HL-60 (cell line): ENCODE data around the gene WWC1.

Experiments
- DNase-seq, 2 experiments: peaks; one replicate each; pipeline ENCODE4 v3.0.0-alpha.2; 2010 to 2020; ENCODE audit warnings: low read depth in 1 of 2, low spot score in 1 of 2
- H3K27ac ChIP-seq: fragments of 250-450 bp; sonication (Bioruptor Pico); replicated peaks from 2 replicates; pipeline ENCODE4 v1.5.1; 2020; ENCODE audit warnings: mild to moderate bottlenecking, moderate library complexity
- H3K27me3 ChIP-seq: fragments of 250-450 bp; sonication (Bioruptor Pico); 2 replicates; pipeline ENCODE4 v1.5.1; 2021; ENCODE audit warnings: mild to moderate bottlenecking, moderate library complexity; ENCODE audit not compliant: insufficient read depth, poor library complexity, severe bottlenecking
- H3K4me3 ChIP-seq: replicated peaks from 2 replicates; pipeline ENCODE4 v1.5.1; 2011; ENCODE audit warnings: mild to moderate bottlenecking, control low read depth, low read length; ENCODE audit not compliant: insufficient read depth
- GABPA ChIP-seq: IDR thresholded peaks from 2 replicates; pipeline ENCODE4 v1.6.1; 2012; ENCODE audit warnings: low read depth
- POLR2AphosphoS5 ChIP-seq: IDR thresholded peaks from 2 replicates; pipeline ENCODE4 v1.6.1; 2012; ENCODE audit warnings: low read depth
- SPI1 ChIP-seq: IDR thresholded peaks from 2 replicates; pipeline ENCODE4 v1.6.1; 2012; ENCODE audit warnings: low read depth, mild to moderate bottlenecking, borderline replicate concordance
- TF ChIP-seq, protein P1 (sequence below): IDR thresholded peaks from 2 replicates; pipeline ENCODE4 v1.6.1; 2012; ENCODE audit warnings: low read depth; ENCODE audit not compliant: insufficient replicate concordance
- TF ChIP-seq, protein P2 (sequence below): IDR thresholded peaks from one replicate; pipeline ENCODE4 v1.5.1; 2011; ENCODE audit warnings: low read length, control low read depth, inconsistent platforms; ENCODE audit not compliant: insufficient read depth

WWC1 gene

DNA sequence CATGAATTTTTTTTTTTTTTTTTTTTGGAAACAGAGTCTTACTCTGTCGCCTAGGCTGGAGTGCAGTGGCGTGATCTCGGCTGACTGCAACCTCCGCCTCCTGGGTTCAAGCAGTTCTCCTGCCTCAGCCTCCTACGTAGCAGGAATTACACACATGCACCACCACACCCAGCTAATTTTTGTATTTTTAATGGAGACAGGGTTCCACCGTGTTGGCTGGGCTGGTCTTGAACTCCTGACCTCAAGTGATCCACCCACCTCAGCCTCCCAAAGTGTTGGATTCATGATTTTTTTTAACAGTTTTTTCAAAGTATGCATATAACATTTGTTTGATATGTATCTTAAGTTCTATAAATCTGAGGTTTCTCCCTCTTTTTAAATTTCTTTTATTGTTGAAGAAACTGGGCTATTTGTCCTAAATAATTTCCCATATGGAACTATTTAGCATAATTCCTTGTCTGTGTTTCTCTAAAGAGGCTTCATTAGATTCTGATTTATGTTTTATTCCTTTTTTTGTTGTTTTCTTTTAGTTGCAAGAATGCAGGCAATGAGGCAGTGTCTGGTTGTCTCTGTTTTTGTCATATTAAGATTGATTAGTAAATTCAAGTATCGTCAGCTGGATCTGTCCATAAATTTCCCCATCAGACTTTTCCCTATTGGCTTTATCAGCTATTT, 211.3 kb downstream of the WWC1 start:
- TF ChIP-seq POLR2AphosphoS5 (no peak), SPI1 (no peak), GABPA (no peak)
- TF ChIP-seq, protein P1, sequence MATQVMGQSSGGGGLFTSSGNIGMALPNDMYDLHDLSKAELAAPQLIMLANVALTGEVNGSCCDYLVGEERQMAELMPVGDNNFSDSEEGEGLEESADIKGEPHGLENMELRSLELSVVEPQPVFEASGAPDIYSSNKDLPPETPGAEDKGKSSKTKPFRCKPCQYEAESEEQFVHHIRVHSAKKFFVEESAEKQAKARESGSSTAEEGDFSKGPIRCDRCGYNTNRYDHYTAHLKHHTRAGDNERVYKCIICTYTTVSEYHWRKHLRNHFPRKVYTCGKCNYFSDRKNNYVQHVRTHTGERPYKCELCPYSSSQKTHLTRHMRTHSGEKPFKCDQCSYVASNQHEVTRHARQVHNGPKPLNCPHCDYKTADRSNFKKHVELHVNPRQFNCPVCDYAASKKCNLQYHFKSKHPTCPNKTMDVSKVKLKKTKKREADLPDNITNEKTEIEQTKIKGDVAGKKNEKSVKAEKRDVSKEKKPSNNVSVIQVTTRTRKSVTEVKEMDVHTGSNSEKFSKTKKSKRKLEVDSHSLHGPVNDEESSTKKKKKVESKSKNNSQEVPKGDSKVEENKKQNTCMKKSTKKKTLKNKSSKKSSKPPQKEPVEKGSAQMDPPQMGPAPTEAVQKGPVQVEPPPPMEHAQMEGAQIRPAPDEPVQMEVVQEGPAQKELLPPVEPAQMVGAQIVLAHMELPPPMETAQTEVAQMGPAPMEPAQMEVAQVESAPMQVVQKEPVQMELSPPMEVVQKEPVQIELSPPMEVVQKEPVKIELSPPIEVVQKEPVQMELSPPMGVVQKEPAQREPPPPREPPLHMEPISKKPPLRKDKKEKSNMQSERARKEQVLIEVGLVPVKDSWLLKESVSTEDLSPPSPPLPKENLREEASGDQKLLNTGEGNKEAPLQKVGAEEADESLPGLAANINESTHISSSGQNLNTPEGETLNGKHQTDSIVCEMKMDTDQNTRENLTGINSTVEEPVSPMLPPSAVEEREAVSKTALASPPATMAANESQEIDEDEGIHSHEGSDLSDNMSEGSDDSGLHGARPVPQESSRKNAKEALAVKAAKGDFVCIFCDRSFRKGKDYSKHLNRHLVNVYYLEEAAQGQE = no peak
- TF ChIP-seq, protein P2, sequence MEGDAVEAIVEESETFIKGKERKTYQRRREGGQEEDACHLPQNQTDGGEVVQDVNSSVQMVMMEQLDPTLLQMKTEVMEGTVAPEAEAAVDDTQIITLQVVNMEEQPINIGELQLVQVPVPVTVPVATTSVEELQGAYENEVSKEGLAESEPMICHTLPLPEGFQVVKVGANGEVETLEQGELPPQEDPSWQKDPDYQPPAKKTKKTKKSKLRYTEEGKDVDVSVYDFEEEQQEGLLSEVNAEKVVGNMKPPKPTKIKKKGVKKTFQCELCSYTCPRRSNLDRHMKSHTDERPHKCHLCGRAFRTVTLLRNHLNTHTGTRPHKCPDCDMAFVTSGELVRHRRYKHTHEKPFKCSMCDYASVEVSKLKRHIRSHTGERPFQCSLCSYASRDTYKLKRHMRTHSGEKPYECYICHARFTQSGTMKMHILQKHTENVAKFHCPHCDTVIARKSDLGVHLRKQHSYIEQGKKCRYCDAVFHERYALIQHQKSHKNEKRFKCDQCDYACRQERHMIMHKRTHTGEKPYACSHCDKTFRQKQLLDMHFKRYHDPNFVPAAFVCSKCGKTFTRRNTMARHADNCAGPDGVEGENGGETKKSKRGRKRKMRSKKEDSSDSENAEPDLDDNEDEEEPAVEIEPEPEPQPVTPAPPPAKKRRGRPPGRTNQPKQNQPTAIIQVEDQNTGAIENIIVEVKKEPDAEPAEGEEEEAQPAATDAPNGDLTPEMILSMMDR = no peak
- H3K27me3 ChIP-seq = no peaks in the 10 kb centered on the region
- no peak overlapping the region for H3K4me3 ChIP-seq
- DNase-seq = no peak
- no peak overlapping the region for H3K27ac ChIP-seq

DNA sequence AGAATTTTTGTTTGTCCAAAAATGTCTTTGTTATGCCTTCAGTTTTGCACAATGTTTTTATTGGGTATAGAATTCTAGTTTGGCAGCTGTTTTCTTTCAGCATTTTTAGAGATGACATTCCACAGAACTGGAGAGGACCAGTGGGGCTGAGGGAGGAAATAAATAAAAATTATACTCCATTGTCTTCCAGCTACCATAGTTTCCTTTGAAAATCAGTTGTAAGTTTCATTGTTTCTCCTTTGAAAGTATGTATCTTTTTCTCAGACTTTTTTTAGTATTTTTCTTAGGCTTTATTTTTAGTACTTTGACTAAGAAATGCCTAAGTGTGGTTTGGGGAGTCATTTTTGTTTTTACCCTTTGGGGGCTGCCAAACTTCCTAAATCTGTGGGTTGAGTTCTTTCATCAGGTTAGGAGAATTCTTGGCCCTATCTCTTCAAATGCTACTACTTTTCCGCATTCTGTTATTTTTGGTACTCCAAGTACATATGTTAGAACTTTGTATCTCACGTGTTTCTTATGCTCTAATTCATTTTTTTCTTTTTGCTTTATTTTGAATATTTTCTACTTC, 222.5 kb downstream of the WWC1 start:
- Histone ChIP-seq H3K27ac (no peak overlapping the region), H3K27me3 (no peaks in the 10 kb centered on the region), H3K4me3 (no peak overlapping the region)
- no peak for TF ChIP-seq POLR2AphosphoS5
- TF ChIP-seq, protein P2 = no peak
- TF ChIP-seq, protein P1 = no peak
- TF ChIP-seq SPI1 = no peak
- TF ChIP-seq GABPA = no peak
- no peak for DNase-seq
